ENCODE data around the gene RNU1-4.
"Not testable (repeated sequence)": the region's sequence is repeated elsewhere in the genome, so short reads cannot be mapped to it uniquely, and the experiment has no call there.

The RNU1-4 gene

DNA sequence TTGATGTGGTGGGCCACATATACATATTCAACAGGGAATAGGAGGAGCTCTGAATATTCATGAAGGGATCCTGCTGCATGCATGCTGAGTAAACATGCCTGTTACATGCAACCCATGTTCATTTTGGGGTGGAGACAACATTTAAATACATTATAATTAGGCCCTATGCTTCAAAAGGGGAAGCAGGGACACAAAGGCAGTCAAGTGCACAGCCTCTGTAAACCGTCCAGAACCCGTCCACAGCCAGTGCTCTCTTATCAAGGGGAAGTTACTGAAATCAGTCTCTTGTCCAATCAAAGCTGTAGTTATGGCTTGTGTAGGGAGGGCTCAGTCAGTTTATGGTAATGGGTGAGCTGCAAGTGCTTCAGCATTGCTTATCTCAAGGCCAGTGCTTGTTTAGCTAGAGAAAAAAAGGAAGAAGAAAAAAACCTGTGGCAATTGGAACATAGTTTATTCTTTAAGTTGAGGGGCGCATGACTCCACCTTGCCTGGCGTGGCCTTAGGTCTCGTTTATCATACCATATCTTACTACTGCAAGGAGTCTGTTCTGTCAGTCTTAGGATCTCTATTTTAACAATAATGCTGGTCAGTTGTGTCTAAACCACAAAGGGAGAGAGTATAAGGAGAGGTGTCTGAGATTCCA is 7.9 kb upstream of the RNU1-4 start:
- not testable (repeated sequence) for DNase-seq

DNA sequence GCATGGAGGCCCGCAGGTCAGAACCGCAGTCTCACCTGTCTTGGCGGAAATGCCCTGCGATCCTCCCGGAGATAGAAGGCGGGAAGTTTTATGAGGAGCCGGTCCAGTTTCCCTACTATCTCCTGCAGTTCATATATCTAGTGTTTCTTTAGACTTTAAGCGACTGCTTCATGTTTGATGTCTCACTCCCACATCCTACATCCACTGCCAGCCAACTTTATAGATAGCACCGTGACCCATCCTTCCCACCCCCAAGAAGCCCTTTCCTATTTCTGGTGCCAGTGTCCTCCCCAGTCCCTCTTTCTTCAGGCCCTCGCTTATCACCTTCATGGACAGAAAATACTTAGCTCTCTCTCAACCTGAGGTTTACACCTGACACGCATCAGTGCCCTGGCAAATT is 914 bp downstream of the RNU1-4 start:
- not testable (repeated sequence) for DNase-seq

DNA sequence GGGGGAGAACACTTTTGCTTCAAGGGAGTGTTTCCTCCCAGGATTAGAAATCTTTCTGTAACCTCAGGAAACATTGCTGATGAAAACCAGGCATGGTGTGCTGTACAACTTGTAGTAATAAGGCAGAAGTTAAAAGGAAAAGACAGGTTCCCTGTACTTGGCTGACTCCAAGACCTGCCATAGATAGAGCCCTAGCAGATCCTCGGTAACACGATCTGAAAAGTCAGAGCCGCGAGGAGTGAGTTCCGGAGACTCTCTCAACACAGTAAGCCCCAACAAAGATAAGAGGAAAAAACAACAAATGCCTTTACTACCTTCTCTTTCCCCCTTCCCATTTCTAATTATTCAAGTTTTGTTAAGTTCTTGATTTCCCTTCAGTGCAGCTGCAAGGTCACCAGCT is 7.3 kb downstream of the RNU1-4 start:
- not testable (repeated sequence) for DNase-seq

DNA sequence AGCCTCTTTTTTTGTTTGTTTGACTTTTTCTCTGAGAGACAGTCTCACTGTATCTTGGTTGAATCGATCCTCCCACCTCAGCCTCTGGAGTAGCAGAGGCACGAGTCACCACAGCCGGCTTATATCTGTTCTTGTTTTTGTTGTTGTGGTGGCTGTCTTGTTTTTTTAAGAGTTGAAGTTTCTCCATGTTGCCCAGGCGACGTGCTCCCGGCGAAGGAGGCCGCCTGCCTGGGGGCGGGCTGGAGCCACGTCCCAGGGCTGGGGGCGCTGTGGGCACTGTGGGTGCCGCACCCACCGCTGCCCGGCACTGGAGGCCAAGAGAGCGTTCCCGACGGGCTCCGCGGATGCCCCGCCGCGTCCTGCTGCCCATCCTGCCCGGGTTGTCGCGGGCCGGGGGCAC is 8.4 kb downstream of the RNU1-4 start:
- not testable (repeated sequence) for DNase-seq

DNA sequence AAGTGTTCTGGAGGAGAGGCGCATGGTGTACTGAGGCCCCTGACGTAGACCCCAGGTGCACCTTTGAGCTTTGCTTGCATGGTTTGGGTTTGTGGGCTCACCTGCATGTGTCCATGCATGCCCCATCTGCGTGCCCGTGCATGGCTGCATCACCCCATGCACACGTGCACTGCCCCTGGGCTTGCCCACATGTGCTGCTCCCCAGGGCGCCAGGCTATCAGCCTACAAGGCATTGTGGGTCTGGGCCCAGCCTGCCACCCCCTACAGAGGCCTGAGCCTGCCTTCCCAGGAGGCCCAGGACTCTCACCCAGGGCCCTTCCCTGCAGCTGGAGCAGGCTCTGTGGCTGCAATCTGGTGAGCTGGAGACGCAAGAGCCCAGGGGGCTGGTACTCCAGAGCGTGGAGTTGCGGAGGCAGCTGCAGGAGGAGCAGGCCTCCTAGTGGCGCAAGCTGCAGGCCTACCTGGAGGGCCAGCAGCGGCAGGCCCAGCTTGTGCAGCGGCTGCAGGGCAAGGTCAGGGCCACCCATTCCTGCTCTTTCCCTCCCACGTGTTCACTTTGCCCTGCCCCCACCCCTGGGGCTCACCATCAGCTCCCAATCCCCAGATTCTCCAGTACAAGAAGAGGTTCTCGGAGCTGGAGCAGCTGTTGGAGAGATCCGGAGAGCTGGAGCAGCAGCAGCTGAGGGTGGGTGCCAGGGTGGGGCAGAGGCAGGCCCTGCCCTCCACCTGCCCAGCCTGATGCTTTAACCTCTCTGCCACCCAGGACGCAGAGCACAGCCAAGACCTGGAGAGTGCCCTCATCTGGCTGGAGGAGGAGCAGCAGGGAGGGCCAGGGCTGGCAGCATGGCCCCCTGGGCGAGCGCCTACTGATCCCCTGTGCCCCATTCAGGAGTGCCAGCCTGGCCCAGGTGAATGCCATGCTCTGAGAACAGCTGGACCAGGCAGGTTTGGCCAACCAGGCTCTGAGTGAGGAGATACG is 9.9 kb downstream of the RNU1-4 start:
- not testable (repeated sequence) for DNase-seq

DNA sequence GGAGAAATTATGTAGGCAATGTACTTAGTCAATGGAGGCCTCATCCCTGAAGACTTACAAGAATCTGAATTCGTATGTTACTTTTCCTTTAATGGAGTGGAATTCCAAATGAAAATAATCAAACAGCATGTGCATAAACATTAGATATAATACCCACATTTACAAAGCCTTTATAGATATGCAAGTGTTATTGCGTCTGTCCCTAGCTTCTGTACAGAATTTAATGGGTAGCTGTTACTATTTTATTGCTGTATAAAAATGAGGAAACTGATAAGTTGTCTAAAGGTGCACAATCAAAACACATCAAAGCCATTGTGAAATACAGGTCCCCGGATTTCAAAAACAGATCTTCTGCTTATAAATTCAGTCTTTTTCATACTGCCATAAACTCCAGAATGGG is 12.5 kb downstream of the RNU1-4 start:
- DNase-seq: not testable (repeated sequence)

DNA sequence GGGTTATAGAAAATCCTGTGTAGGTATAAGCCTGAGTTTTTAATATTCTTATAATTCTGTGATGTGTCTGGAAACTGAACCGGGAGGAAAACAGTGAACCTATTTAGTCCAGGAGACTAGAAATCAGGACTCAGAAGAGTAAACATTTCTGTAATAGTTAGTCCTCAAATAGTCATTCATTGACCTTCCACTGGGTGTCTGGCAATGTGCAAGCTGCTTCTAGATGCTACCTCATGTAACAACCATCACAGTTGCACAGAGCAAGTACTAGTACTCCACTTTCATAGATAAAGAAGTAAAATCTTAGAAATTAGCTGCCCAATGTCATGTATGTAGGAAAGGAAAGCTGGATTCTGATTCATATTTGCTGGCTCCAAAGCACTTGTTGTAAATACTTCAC is 15.1 kb downstream of the RNU1-4 start:
- DNase-seq: not testable (repeated sequence)

- not testable (repeated sequence) for DNase-seq
Observed at GRCh38 chr1:16755932-16756331, 15.6 kb downstream of the RNU1-4 start.

GRCh38 chr1:16757574-16757973 is 17.3 kb downstream of the RNU1-4 start:
- DNase-seq: not testable (repeated sequence)

GRCh38 chr1:16758060-16758459 is 17.7 kb downstream of the RNU1-4 start:
- not testable (repeated sequence) for DNase-seq

- DNase-seq: not testable (repeated sequence)
Observed at GRCh38 chr1:16759041-16759493, 18.8 kb downstream of the RNU1-4 start.

DNA sequence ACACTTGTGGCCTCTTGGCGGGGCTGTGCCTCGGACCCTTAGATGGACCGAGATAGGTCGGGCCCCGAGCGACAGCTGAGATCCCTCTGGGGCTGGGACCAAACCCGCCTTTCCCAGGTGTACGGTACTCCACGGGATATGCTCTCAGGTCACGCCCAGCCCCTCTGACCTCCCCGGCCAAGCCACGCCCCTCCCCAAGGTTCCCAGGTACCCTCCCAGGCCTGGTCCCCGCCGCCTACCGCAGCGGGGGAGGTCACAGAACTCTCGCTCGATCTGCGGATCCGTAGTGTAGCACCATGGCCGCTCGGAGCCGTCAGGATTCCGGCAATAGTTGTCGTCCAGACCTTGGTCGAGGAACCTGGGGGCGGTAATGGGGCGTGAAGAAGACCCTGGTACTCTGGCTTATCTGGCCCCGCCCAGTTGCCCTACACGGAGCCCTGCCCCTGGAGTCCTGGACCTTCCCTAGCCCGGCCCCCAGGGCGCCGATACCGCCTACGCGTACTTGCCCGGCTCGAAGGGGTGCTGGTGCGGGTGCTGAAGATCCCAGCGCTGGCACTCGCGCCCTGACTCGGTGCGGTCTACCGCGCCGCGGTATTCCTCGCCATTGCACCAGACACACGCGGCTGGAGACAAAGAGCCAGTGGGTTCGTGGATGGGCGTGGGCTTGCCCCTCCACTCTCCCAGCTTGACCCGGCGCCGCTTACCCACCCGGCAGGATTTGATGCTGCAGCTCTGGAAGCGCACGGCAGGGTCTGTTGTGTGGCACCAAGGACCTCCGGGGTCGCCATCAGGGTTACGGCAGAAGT is 19.5 kb downstream of the RNU1-4 start:
- not testable (repeated sequence) for DNase-seq

- not testable (repeated sequence) for DNase-seq
Observed at GRCh38 chr1:16760456-16760765, 20.1 kb downstream of the RNU1-4 start.

DNA sequence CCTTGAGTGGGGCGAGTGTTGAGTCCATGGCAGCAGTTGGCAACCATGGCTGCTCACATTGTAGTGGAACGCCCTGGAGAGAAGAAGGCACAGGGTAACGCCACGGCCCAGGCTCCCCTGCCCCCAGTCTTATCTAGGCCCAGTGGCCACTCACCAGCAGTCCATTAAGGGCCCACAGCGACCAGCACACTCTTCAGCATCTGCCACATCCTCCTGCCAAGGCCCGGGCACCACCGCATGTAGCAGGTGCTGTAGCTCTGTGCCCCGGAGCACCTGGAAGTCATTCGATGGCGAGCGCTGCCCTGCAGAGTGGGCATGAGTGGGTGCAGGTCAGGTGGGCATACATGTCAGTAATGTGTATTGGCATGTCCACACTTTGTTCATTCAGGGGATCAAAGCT is 20.5 kb downstream of the RNU1-4 start:
- not testable (repeated sequence) for DNase-seq

GRCh38 chr1:16764248-16764819 is 24.0 kb downstream of the RNU1-4 start:
- not testable (repeated sequence) for DNase-seq

DNA sequence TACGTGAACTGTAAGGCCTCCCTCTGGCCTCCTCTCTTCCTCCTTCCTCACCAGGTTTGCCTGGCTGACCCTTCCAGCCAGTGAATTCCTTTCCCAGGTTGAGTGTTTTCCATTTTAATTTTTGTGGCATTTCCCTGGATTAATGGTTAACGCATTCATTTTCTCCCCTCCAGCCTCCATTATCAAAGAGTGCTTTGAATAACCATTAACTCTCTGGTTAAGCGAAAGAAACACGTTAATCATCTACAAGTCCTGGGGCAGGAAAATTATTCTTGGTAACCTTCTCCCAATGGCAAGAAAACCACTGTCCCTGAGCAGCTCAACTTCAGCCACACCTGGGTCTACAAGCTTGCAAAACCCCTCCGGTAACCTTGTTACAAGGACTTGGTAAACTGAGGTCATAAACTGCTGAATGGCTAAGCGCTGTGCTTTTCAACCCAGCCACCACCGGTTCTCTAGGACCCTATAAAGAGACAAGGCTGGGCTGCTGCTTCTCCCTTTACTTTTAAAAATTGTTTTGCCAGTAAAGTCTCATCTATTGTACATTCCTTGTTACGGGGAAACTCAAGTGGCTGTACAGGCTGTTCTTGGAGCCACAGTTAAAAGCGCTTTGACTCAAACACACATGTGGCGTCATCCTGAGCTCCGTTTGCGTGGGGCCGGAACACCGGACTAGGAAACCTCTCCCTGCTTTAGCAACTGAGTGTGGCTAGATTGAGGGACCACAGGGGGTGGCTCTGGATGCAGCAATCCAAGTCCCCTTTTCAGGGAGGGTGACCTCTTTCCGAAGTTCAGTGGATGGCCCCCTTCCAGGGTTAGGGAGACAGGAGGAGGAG is 24.7 kb downstream of the RNU1-4 start:
- DNase-seq: not testable (repeated sequence)

- not testable (repeated sequence) for DNase-seq
Observed at GRCh38 chr1:16765731-16766605, 25.7 kb downstream of the RNU1-4 start.

DNA sequence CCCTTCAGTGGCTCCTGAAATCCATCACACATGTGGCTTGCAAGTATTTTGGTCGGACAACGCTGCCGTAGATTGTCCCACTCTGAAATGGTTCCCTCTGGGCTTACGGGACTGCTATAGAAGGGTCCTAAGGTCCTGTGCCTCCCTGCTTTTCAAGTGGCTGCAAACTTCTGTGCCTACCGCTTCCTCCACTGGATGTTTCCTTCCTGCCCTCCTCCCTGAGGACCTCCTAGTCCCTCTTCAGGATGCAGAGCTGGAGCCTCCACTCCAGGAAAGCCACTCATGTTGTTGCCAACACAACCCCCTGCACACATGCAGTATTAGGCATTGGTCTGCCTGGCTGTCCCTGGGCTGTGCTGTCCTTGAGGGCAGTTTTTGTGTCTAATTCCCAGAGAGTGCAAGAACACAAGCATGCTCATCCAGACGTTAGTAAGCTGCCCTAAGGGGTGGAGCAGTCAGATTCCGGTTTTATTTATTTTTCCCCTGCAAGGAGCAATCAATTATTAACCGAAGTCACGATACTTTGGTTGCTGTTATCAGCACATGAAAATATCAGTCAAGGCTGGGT is 26.5 kb downstream of the RNU1-4 start:
- not testable (repeated sequence) for DNase-seq

DNA sequence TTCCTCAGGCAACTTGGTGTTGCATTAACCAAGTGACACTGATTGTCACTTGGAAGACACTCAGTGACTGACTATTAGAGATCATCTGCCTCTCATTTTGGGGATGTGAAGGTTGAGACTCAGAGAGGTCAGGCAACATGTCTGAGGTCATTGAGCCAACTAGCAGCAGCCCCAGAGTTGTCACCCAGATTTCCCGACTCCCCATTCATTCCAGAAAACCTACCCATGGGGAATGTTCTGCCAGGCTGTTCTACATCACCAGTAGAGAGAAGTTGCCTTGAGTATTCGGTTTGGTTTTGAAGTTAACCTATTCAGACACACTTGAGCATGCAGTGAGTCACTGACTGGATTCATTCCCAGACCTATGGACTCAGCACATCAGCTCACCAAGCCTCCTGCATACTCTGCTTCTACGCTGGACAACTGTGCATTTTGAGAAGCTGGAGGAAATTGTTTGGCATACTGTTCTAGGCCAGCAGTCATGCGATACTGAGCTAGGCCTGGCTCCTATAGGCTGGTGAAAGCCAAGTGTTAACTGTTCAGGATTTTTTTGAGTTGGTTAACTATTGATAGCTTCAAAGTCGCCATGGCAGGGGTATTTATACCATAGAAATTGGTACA is 29.9 kb downstream of the RNU1-4 start:
- not testable (repeated sequence) for DNase-seq

All from CD4-positive, alpha-beta T cell treated with Interferon gamma for 1 hour (primary cell).